ENCODE measurements around the gene C19orf44.
A peak's percentile ranks its signal among the peaks of the same experiment; 100 is the strongest.
"Not testable (repeated sequence)": the region's sequence is repeated elsewhere in the genome, so short reads cannot be mapped to it uniquely, and the experiment has no call there.

C19orf44 gene

GRCh38 chr19:16537111-16537510 lies 40.9 kb downstream of the C19orf44 start:
- peak overlapping the region; percentile 1 for H3K4me3 Mint-ChIP-seq
- H3K4me1 Mint-ChIP-seq, result peaks cover 44% of the 10 kb centered on the region

GRCh38 chr19:16540948-16541347 lies 44.8 kb downstream of the C19orf44 start:
- peak overlapping the region; percentile 94 for H3K4me3 Mint-ChIP-seq
- ATAC-seq (replicated peaks; ENCODE audit: extremely low read depth, poor library complexity, severe bottlenecking) (no peak), DNase-seq (ENCODE audit: low spot score in 2 of 2) (no peak)
- no peaks in the 10 kb centered on the region for H3K9me3 Mint-ChIP-seq
- peak overlapping the region; percentile 89 for H3K27ac Mint-ChIP-seq (ENCODE audit: low read depth)
- no peaks in the 10 kb centered on the region for H3K27me3 Mint-ChIP-seq
- H3K4me1 Mint-ChIP-seq, result peaks cover 62% of the 10 kb centered on the region
- H3K36me3 Mint-ChIP-seq (ENCODE audit: insufficient read depth), result peaks cover 19% of the 10 kb centered on the region

More at GRCh38 chr19:16537111-16537510, 40.9 kb downstream of the C19orf44 start:
- ATAC-seq (replicated peaks; ENCODE audit: extremely low read depth, poor library complexity, severe bottlenecking), result no peak
- Mint-ChIP-seq H3K9me3 (no peaks in the 10 kb centered on the region), H3K36me3 (ENCODE audit: insufficient read depth) (peaks cover 34% of the 10 kb centered on the region), H3K27me3 (no peaks in the 10 kb centered on the region), H3K27ac (ENCODE audit: low read depth) (peak overlapping the region; percentile 47)
- DNase-seq (ENCODE audit: low spot score in 2 of 2), result no peak

- no peaks in the 10 kb centered on the region for H3K9me3 Mint-ChIP-seq
- no peak for ATAC-seq (replicated peaks; ENCODE audit: extremely low read depth, poor library complexity, severe bottlenecking)
- peaks cover 59% of the 10 kb centered on the region for H3K4me1 Mint-ChIP-seq
- peaks cover 18% of the 10 kb centered on the region for H3K36me3 Mint-ChIP-seq (ENCODE audit: insufficient read depth)
- no peaks in the 10 kb centered on the region for H3K27me3 Mint-ChIP-seq
- no peak for DNase-seq (ENCODE audit: low spot score in 2 of 2)
- H3K4me3 Mint-ChIP-seq, result peak overlapping the region; percentile 94
- peak overlapping the region; percentile 89 for H3K27ac Mint-ChIP-seq (ENCODE audit: low read depth)
These were observed 45.4 kb downstream of the C19orf44 start for GRCh38 chr19:16541526-16542044.

- H3K4me1 Mint-ChIP-seq, result peaks cover 53% of the 10 kb centered on the region
- ATAC-seq (replicated peaks; ENCODE audit: extremely low read depth, poor library complexity, severe bottlenecking) (peak; percentile 82), DNase-seq (ENCODE audit: low spot score in 2 of 2) (peak; percentile 86 to 90)
- H3K27me3 Mint-ChIP-seq, result no peaks in the 10 kb centered on the region
- peak within 1 kb of the TSS; percentile 94 for H3K4me3 Mint-ChIP-seq
- peak within 1 kb of the TSS; percentile 89 for H3K27ac Mint-ChIP-seq (ENCODE audit: low read depth)
- no peaks in the 10 kb centered on the region for H3K9me3 Mint-ChIP-seq
- peaks cover 18% of the 10 kb centered on the region for H3K36me3 Mint-ChIP-seq (ENCODE audit: insufficient read depth)
These were observed 46.1 kb downstream of the C19orf44 start, which contains the start of gene CHERP for GRCh38 chr19:16542045-16542909. TSS of gene CHERP (minus strand) at chr19:16542437. CDS start at chr19:16542378, 59 bp downstream.

- H3K27ac Mint-ChIP-seq (ENCODE audit: low read depth), result peak overlapping the region; percentile 89
- peak overlapping the region; percentile 94 for H3K4me3 Mint-ChIP-seq
- H3K36me3 Mint-ChIP-seq (ENCODE audit: insufficient read depth), result peaks cover 13% of the 10 kb centered on the region
- no peaks in the 10 kb centered on the region for H3K27me3 Mint-ChIP-seq
- H3K9me3 Mint-ChIP-seq, result no peaks in the 10 kb centered on the region
- no peak for DNase-seq (ENCODE audit: low spot score in 2 of 2)
- H3K4me1 Mint-ChIP-seq, result peaks cover 46% of the 10 kb centered on the region
- ATAC-seq (replicated peaks; ENCODE audit: extremely low read depth, poor library complexity, severe bottlenecking), result no peak
These were observed 46.8 kb downstream of the C19orf44 start for GRCh38 chr19:16542910-16543472.

GRCh38 chr19:16543734-16544133 lies 47.5 kb downstream of the C19orf44 start:
- ATAC-seq (replicated peaks; ENCODE audit: extremely low read depth, poor library complexity, severe bottlenecking); DNase-seq (ENCODE audit: low spot score in 2 of 2); H3K9me3 Mint-ChIP-seq; H3K27me3 Mint-ChIP-seq: not testable (repeated sequence)
- peak overlapping the region; percentile 94 for H3K4me3 Mint-ChIP-seq
- H3K27ac Mint-ChIP-seq (ENCODE audit: low read depth), result peak overlapping the region; percentile 89
- peaks cover 38% of the 10 kb centered on the region for H3K4me1 Mint-ChIP-seq
- peaks cover 13% of the 10 kb centered on the region for H3K36me3 Mint-ChIP-seq (ENCODE audit: insufficient read depth)

GRCh38 chr19:16544473-16545231 lies 48.5 kb downstream of the C19orf44 start:
- peaks cover 13% of the 10 kb centered on the region for H3K36me3 Mint-ChIP-seq (ENCODE audit: insufficient read depth)
- no peaks in the 10 kb centered on the region for H3K9me3 Mint-ChIP-seq
- no peaks in the 10 kb centered on the region for H3K27me3 Mint-ChIP-seq
- no peak for ATAC-seq (replicated peaks; ENCODE audit: extremely low read depth, poor library complexity, severe bottlenecking)
- no peak for DNase-seq (ENCODE audit: low spot score in 2 of 2)
- peak overlapping the region; percentile 9 for H3K4me3 Mint-ChIP-seq
- peaks cover 30% of the 10 kb centered on the region for H3K4me1 Mint-ChIP-seq
- H3K27ac Mint-ChIP-seq (ENCODE audit: low read depth), result peak overlapping the region; percentile 32

- no peak for DNase-seq (ENCODE audit: low spot score in 2 of 2)
- Mint-ChIP-seq H3K27ac (ENCODE audit: low read depth) (no peak overlapping the region), H3K9me3 (no peaks in the 10 kb centered on the region), H3K4me1 (peaks cover 12% of the 10 kb centered on the region), H3K4me3 (no peak overlapping the region), H3K27me3 (no peaks in the 10 kb centered on the region), H3K36me3 (ENCODE audit: insufficient read depth) (peaks cover 14% of the 10 kb centered on the region)
- ATAC-seq (replicated peaks; ENCODE audit: extremely low read depth, poor library complexity, severe bottlenecking), result no peak
These were observed 52.8 kb downstream of the C19orf44 start for GRCh38 chr19:16548956-16549355.

- DNase-seq (ENCODE audit: low spot score in 2 of 2); H3K27me3 Mint-ChIP-seq; ATAC-seq (replicated peaks; ENCODE audit: extremely low read depth, poor library complexity, severe bottlenecking); H3K27ac Mint-ChIP-seq (ENCODE audit: low read depth); H3K9me3 Mint-ChIP-seq; H3K4me1 Mint-ChIP-seq; H3K4me3 Mint-ChIP-seq: not testable (repeated sequence)
- H3K36me3 Mint-ChIP-seq (ENCODE audit: insufficient read depth), result peaks cover 21% of the 10 kb centered on the region
These were observed 55.7 kb downstream of the C19orf44 start for GRCh38 chr19:16551902-16552301.

- ATAC-seq (replicated peaks; ENCODE audit: extremely low read depth, poor library complexity, severe bottlenecking) (no peak), DNase-seq (ENCODE audit: low spot score in 2 of 2) (no peak)
- Mint-ChIP-seq H3K27me3 (no peaks in the 10 kb centered on the region), H3K9me3 (no peaks in the 10 kb centered on the region), H3K4me3 (no peak overlapping the region), H3K36me3 (ENCODE audit: insufficient read depth) (peaks cover 22% of the 10 kb centered on the region), H3K4me1 (peaks cover 4% of the 10 kb centered on the region), H3K27ac (ENCODE audit: low read depth) (no peak overlapping the region)
These were observed 58.6 kb downstream of the C19orf44 start for GRCh38 chr19:16554776-16555175.

GRCh38 chr19:16559780-16560276 lies 63.6 kb downstream of the C19orf44 start:
- no peaks in the 10 kb centered on the region for H3K27me3 Mint-ChIP-seq
- H3K4me3 Mint-ChIP-seq, result no peak overlapping the region
- peaks cover 43% of the 10 kb centered on the region for H3K36me3 Mint-ChIP-seq (ENCODE audit: insufficient read depth)
- no peaks in the 10 kb centered on the region for H3K9me3 Mint-ChIP-seq
- DNase-seq (ENCODE audit: low spot score in 2 of 2) (no peak), ATAC-seq (replicated peaks; ENCODE audit: extremely low read depth, poor library complexity, severe bottlenecking) (no peak)
- no peak overlapping the region for H3K27ac Mint-ChIP-seq (ENCODE audit: low read depth)
- peaks cover 7% of the 10 kb centered on the region for H3K4me1 Mint-ChIP-seq

- H3K36me3 Mint-ChIP-seq (ENCODE audit: insufficient read depth), result peaks cover 41% of the 10 kb centered on the region
- H3K4me3 Mint-ChIP-seq, result no peak overlapping the region
- DNase-seq (ENCODE audit: low spot score in 2 of 2), result no peak
- no peak for ATAC-seq (replicated peaks; ENCODE audit: extremely low read depth, poor library complexity, severe bottlenecking)
- H3K9me3 Mint-ChIP-seq, result no peaks in the 10 kb centered on the region
- peaks cover 12% of the 10 kb centered on the region for H3K4me1 Mint-ChIP-seq
- no peaks in the 10 kb centered on the region for H3K27me3 Mint-ChIP-seq
- H3K27ac Mint-ChIP-seq (ENCODE audit: low read depth), result peak overlapping the region; percentile 51
These were observed 65.2 kb downstream of the C19orf44 start for GRCh38 chr19:16561382-16561781.
